ENCODE results near the gene GZMM.

The GZMM gene

DNA sequence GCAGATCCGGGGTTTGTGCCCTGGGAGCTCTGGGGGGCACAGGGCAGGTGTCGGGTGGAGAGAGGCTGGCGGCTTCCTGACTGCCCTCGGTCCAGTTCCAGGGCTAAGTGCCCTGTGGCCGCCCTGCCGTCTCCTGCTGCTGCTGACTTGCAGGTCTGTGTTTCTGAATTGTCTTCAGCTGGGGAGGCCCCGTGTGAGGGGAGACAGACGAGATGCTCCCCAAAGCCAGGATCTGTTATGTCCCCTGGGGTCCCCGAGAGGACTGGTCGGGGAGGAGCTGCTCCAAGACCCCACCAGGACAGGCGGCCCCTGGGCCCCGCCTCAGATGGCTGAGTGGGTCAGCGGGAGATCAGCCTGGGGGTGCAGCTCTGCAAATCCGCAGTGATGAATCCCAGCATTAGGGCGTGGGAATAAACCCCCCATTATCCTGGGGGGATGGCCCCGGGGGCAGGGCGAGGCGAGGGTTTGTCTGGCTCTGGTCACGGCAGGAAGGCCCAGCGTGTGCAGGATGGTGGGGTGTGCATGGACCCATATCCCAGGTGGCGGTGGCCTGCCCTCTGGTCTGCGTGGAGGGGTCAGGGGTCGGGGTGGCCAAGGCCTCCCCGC is 50.5 kb downstream of the GZMM start:
- Mint-ChIP-seq H3K36me3 (no peaks in the 10 kb centered on the region), H3K27me3 (peaks cover 50% of the 10 kb centered on the region), H3K4me1 (peaks cover 4% of the 10 kb centered on the region)

DNA sequence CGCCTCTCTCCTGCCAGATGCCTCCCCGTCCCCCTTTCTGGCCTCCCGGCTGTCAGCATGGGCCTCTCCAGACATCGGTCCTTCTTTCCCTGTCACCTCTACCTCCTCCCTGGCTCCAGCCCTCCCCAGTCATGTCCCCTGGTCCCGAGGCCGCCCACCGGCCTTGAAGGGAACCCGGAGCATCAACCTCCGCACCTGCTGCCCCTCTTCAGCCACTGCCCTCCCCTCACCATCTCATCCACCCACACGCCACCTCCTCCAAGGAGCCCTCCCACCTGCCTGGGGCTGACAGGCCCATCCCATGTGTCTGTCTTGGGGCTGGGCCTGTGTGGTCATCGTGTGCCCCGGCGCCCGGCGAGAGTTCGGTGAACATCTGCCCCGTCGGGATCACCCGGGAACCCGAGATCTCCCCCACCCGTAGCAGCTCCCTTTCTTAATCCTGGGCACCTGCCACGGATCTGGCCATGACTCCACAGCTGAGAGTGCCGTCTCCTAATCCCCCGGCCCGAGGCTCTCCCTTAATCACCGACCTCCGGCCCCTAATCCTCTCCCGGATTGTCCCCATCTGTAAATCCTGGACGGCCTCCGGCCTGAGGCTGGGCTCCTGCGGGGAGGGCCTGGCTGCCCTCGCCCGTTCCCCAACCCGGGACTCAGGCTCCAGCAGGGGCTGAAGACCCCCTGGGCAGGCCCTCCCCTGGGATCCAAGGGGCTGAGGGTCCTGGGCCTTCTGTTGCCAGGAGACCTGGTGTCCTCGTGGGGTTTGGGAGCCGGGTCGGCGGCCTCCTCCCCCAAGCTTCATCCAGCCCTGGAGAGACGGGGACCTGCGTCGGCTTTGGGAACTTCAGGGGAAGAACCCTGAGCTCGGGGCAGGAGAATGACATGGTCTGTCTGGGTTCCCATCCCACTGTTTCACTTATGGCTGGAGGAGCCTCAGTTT is 51.7 kb downstream of the GZMM start:
- DNase-seq: no peak
- Mint-ChIP-seq H3K4me1 (peaks cover 2% of the 10 kb centered on the region), H3K36me3 (no peaks in the 10 kb centered on the region), H3K27ac (no peak overlapping the region), H3K9me3 (no peaks in the 10 kb centered on the region), H3K27me3 (peaks cover 45% of the 10 kb centered on the region), H3K4me3 (no peak overlapping the region)
- CTCF ChIA-PET: no interaction called here

More for the DNA sequence above, 50.5 kb downstream of the GZMM start:
- H3K4me3 Mint-ChIP-seq: no peak overlapping the region
- no peaks in the 10 kb centered on the region for H3K9me3 Mint-ChIP-seq
- DNase-seq: no peak
- CTCF ChIA-PET: no interaction called here
- H3K27ac Mint-ChIP-seq: no peak overlapping the region

DNA sequence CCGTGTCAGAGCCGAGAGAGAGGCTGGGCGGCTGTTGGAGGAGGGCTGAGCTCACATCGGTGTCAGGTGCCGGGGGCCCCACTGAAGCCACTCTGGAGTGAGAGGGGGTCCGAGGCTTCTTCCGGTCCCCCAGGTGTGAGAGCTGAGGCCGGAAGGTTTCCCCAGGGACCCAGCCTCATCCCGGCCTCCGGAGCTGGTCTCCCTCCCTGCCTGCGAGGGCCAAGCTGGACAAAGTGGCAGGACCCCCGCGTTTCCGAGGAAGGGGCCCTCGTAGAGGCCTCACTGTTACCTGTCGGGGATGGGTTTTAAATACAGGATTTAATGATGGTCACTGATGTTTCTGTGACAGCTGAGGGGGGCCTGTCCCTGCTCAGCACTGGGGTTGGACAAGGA is 52.4 kb downstream of the GZMM start:
- Mint-ChIP-seq H3K36me3 (no peaks in the 10 kb centered on the region), H3K27ac (no peak overlapping the region), H3K9me3 (no peaks in the 10 kb centered on the region), H3K4me3 (no peak overlapping the region), H3K4me1 (peaks cover 1% of the 10 kb centered on the region), H3K27me3 (peaks cover 38% of the 10 kb centered on the region)
- CTCF ChIA-PET: no interaction called here
- no peak for DNase-seq

DNA sequence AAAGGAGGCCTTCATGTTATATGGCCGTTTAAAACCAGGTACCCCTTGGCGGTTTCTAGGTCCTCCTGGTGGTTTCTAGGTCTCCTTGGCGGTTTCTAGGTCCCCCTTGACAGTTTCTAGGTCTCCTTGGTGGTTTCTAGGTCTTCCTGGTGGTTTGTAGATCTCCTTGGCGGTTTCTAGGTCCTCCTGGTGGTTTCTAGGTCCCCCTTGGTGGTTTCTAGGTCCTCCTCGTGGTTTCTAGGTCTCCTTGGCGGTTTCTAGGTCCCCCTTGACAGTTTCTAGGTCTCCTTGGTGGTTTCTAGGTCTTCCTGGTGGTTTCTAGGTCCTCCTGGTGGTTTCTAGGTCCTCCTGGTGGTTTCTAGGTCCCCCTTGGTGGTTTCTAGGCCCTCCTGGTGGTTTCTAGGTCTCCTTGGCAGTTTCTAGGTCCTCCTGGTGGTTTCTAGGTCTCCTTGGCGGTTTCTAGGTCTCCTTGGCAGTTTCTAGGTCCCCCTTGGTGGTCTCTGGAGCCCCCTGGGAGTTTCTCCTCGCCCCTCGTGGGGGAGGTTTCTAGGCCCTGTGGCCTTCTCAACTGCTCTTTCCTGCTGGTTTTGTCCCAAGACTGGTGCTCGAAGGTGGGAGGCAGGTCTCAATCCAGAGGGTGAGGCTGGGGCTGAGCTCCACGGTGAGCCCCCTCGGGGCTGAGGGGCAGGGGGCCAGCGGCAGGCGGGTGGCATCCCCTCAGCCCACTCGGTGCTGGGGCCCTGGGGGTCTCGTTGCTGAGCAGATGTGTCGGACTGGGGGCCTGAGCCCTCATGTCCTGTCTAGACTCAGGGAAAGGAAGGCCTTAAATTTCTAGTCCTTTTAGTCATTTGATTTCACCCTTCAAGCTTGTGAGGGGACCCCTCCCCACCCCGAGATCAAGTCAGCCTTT is 53.8 kb downstream of the GZMM start:
- CTCF ChIA-PET: no interaction called here

More for the DNA sequence above, 53.8 kb downstream of the GZMM start:
- Mint-ChIP-seq H3K27me3 (peaks cover 24% of the 10 kb centered on the region), H3K36me3 (no peaks in the 10 kb centered on the region), H3K4me1 (no peaks in the 10 kb centered on the region), H3K27ac (no peak overlapping the region), H3K9me3 (no peaks in the 10 kb centered on the region), H3K4me3 (no peak overlapping the region)
- no peak for DNase-seq
